Ovary (tissue), 3 donors: ENCODE data around the gene PEAK1.

Source experiments
- EP300 ChIP-seq: sonication (generic); formaldehyde crosslinking; IDR thresholded peaks from one replicate; pipeline ENCODE4 v1.6.1; 2017; ENCODE audit warnings: antibody characterized with exemption
- POLR2A ChIP-seq: fragments of 450-650 bp; IDR thresholded peaks from one replicate; pipeline ENCODE4 v1.6.1; 2017; ENCODE audit warnings: antibody characterized with exemption, mild to moderate bottlenecking, moderate library complexity
- TF ChIP-seq, protein P1 (sequence below), 3 donors: fragments of 450-650 bp in 2 of 3; fragments of 200-600 bp in 1 of 3; IDR thresholded peaks; one replicate each; pipeline versions ENCODE4 v1.5.1 to v1.8.0; 2016 to 2022; ENCODE audit warnings: antibody characterized with exemption in 3 of 3, mild to moderate bottlenecking in 1 of 3
- donor health status: DM: no; HTN: no; CAD: no.

DNA sequence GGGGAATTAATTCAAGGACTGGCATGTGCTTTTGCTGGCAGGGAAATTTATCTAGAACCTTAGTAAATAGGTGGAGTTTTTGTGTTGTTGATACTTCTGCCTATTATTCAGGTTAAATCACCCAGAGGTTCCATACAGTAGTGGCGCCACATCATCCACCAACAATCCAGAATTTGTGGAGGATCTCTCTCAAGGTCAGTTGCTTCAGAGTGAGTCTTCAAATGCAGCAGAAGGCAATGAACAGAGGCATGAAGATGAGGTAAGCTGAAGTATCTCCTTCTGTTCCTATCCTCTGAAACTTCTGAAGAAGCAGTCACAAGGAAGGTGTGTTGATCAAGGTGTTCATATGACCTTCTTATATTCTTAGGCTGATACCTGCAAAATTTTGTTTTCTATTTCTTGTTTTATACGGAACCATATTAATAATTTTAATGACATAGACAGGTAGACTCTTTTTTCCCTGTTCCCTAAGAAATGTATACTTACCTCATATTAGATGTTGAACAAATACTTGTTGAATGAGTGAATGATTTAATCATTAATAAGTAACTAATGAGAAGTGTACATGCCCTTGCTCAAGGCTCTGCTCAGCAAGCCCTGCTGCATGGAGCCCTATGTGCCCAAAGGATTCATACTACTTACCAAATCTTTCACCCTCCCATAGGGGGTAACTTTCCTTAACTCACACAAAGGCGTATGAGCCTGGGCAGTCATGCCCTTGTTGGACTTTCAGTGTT, 44.4 kb upstream of the PEAK1 start:
- TF ChIP-seq POLR2A (no peak), EP300 (no peak)
- TF ChIP-seq, protein P1, sequence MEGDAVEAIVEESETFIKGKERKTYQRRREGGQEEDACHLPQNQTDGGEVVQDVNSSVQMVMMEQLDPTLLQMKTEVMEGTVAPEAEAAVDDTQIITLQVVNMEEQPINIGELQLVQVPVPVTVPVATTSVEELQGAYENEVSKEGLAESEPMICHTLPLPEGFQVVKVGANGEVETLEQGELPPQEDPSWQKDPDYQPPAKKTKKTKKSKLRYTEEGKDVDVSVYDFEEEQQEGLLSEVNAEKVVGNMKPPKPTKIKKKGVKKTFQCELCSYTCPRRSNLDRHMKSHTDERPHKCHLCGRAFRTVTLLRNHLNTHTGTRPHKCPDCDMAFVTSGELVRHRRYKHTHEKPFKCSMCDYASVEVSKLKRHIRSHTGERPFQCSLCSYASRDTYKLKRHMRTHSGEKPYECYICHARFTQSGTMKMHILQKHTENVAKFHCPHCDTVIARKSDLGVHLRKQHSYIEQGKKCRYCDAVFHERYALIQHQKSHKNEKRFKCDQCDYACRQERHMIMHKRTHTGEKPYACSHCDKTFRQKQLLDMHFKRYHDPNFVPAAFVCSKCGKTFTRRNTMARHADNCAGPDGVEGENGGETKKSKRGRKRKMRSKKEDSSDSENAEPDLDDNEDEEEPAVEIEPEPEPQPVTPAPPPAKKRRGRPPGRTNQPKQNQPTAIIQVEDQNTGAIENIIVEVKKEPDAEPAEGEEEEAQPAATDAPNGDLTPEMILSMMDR (IDR thresholded peaks at IDR 0.05), result no peak
